Activated CD4-positive, alpha-beta T cell treated with anti-CD3 and anti-CD28 coated beads, Interleukin-10, Interleukin-2, amounts not matched to agents 100 ng/mL and 50 ng/mL, durations not matched to agents 16 hours and 8 hours (primary cell): Measurements from ENCODE around the gene PRTFDC1.
"Not testable (repeated sequence)": the region's sequence is repeated elsewhere in the genome, so short reads cannot be mapped to it uniquely, and the experiment has no call there.

Experiments
- DNase-seq: peaks from one replicate; pipeline ENCODE4 v3.0.0-alpha.2; 2020

The PRTFDC1 gene

DNA sequence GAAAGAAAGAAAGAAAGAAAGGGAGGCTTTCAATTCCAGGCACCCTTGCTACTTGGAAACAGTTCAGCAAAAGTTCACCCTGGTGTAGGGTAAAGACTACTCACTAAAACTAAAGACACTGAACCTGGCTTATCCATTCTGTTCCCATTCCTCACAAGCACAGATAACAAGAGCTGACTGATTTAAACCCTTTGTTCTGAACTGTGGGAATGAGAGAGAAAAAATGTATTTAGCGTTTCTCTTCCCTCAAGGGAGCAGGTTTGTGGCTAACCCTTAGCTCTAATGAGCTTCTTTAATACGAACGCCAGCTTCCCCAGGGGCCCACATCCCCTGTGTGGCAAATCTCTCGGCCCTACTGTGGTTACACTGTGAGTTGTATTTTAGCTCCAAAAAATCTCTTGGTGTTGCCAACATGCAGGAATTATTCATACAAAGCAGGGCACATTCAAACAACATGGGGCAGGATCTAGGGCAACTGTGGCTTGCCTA lies 23.3 kb downstream of the PRTFDC1 start:
- no peak for DNase-seq

DNA sequence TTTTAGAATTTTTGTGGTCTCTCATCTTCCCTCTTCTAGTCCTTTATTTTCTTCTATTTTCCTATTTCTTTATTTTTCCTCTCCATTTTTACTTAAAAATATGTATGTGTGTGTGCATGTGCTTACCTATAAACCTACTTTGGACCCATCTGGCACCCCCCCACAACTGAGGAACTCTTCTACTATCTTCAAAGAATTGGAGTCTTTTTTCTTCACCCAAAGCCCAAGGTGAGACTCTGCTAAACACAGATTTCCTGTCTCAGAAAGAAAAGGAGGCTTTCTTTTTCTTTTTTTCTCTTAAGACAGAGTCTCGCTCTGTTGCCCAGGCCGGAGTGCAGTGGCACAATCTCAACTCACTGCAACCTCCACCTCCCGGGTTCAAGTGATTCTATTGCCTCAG lies 24.2 kb downstream of the PRTFDC1 start:
- no peak for DNase-seq

DNA sequence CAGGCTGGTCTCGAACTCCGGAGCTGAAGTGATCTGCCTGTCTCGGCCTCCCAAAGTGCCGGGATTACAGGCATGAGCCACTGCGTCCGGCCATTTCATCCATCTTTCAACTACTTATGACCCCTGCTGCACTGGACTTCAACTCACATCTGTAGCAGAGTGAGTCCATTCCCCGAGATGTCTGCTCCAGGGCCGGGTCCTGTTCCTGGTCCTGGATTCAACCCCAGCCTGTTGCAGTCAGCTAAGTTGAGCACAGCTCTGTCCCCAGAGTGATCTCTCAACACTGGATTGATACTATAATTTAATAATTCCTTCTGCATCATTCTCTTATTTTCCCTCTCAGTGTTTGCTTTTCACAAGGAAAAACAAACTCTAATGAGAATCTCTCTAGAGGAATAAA lies 25.8 kb downstream of the PRTFDC1 start:
- no peak for DNase-seq

DNA sequence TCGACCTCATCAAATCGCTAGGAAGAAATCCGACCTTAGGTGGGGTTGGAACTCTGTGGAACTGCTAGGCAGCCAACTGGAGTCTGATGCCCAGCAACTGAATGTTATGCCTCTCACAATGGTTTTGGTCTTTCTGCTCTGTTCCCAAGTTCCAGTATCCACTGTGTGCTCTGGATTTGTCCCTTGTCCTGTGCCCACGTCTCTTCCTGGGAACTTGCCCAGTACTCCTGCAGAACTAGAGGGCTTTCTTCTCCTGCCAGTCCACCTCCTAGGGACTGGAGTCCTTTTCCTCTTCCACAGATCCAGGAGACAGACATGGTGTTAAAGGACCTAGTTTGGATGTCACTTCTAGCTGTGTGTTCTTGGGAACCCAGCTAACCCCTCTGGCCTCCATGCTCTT lies 26.6 kb downstream of the PRTFDC1 start:
- DNase-seq: no peak

DNA sequence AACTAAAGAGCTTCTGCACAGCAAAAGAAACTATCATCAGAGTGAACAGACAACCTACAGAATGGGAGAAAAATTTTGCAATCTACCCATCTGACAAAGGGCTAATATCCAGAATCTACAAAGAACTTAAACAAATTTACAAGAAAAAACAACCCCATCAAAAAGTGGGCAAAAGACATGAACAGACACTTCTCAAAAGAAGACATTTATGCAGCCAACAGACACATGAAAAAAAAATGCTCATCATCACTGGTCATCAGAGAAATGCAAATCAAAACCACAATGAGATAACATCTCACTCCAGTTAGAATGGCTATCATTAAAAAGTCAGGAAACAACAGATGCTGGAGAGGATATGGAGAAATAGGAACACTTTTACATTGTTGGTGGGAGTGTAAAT lies 27.9 kb downstream of the PRTFDC1 start:
- not testable (repeated sequence) for DNase-seq

DNA sequence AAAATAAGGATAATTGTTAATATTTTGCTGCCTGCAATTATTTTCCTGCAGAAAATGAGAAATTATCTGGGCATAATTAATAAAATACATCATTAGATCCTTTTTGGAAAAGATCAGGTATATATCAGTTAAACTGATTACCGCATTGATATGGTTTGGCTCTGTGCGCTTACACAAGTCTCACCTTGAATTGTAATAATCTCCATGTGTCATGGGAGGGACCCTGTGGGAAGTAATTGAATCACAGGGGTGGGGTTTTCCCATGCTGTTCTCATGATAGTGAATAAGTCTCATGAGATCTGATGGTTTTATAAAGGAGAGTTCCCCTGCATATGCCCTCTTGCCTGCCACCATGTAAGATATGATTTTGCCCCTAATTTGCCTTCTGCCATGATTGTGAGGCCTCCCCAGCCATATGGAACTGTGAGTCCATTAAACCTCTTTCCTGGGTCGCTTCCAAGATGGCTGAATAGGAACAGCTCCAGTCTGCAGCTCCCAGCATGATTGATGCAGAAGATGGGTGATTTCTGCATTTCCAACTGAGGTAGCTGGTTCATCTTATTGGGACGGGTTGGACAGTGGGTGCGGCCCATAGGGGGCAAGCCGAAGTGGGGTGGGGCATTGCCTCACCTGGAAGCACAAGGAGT lies 30.1 kb downstream of the PRTFDC1 start:
- peak; percentile 8 for DNase-seq

DNA sequence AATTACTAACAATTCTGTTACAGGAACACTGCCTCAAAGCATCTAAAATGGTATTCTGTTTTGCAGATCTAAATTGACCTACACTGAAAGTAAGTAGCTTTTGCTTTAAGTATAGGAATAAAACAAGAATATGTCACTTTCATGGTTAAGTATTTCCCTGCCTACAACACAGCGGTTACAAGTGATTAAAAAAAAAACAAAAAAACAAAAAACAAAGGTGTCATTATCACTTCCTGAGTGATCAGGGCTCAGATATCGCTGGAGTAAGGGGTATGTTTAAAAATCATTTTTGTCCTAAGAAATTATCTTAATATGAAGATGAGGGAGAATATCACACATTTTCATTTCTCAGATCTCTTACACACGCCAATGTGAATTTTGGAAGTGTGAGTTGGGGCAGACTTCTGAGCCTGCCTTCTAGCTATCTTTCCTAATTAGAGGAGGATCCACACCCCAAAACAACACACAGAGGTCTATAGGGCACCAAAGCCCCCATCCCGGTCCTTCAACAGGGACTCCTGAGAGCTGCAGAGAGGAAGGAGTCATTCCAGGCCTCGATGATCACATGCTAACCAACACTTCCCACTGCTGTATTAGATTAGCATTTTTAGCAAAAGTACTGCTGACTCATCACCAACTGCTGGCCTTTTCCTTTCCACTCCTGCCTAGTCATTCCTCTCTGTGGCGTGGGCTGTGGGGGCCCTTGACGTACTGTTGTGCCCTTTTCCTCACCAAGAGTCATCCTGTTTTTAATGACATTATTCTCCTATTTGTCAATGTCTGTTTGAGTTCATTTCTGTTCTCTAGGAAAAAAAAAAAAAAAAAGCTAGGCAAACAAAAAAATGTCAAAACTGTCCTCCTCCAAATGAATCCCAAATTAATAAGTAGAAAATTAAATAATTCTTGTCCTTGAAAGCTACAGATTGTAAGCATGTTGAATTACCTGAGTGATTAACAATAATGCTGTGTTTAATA lies 31.2 kb downstream of the PRTFDC1 start:
- DNase-seq: peak; percentile 91

DNA sequence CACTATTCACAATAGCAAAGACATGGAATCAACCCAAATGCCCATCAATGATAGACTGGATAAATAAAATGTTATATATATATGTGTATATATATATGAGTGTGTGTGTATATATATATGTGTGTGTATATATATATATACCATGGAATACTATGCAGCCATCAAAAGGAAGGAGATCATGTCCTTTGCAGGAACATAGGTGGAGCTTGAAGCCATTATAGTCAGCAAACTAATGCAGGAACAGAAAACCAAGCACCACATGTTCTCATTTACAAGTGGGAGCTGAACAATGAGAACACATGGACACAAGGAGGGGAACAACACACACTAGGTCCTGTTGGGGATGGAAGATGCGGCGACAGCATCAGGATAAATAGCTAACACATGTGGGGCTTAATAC lies 32.2 kb downstream of the PRTFDC1 start:
- not testable (repeated sequence) for DNase-seq

DNA sequence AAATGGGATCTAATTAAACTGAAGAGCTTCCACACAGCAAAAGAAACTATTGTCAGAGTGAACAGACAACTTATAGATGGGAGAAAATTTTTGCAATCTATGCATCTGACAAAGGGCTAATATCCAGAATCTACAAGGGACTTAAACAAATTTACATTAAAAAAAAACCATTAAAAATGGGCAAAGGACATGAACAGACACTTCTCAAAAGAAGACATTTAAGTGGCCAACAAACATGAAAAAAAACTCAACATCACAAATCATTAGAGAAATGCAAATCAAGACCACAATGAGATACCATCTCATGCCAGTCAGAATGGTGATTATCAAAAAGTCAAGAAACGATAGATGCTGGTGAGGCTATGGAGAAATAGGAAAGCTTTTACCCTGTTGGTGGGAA lies 32.8 kb downstream of the PRTFDC1 start:
- DNase-seq: not testable (repeated sequence)

DNA sequence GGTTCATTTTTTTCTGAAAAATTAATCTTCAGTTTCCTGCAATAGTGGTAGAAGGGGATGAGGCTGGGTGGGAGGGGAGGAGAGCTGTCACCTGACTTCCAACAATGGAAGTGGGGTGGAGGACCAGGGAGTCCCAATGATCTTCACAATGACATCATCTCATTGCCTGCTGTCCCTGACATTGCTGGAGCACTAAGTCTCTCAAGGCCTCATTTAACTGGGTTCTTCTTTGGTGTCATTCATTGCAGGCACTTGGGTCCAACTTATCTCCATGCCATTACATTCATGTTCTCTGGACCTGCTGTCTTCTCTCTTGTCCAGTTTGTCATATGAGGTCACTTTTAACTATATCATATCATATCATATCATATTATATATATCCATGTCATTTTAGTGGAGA lies 34.4 kb downstream of the PRTFDC1 start:
- no peak for DNase-seq

DNA sequence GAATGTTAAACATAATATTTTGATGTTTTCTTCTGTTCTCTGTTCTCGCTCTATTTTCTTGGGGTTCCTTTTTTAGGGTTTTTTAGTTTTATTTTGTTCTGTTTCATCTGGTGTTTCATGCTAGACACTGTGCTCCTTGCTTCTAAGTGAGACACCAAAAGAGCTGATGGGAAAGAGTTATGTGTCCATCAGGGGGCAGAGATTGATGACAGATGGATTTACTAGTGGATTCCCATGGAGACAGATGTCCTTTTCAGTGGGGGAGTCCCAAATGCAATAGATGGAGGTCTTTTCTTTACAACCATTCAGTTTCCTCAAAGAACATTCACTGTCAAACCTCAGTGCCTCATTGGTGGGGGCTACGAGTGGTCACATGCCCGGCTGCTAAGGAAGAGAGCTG lies 34.9 kb downstream of the PRTFDC1 start:
- DNase-seq: no peak

DNA sequence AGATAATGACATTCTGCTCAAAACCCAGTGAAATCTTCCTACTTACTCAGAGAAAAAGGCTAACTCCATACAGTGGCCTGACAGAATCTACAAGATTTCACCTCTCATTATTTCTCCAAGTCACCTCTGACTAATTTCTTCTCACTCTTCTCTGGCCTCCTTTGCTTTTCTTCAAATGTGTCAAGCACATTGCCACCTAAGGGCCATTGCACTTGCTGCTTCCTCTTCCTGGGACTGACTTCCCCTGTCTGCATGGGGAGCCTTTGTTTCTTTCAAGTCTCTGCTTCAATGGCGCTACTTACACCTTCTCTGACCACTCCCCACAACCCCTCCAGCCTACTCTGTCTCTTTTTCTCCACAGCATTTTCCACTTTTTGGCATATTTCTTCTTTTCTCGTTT lies 36.0 kb downstream of the PRTFDC1 start:
- DNase-seq: peak; percentile 48

DNA sequence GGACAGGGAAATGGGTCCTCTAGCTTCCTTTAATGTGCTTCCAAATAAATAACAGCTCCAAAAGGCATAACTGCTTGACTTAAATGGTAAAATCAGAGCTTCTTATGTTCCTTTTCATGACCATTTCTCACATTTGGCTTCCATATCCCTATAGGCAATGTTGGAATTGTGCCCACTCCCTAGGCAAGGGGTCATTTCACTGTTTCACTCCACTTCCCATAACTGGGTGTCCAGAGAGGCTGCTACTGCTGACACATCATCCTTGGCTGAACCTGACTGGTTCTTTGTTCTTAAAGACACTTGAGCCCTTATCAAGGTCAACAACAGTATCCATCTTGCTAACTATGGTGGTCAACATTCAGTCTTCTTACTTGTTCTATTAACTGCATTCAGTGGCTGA lies 37.1 kb downstream of the PRTFDC1 start:
- DNase-seq: no peak

DNA sequence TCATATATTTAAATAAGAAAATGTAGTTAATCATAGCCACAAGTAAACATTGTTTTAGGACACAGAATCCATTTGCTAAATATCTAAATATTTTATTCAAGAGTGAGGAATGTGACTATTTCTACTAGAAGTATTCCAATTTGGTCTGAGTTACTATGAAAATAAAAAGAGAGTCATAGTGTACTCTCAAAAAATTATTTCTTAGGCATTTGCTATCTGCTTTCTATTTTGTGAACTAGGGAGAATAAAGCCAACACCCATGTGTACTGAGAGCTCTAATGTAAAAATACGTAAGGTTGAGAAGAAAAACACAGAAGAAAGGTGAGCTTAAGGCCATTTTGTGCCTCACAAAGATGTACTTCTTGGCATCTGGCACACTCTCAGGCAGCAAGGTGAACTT lies 38.3 kb downstream of the PRTFDC1 start:
- no peak for DNase-seq

DNA sequence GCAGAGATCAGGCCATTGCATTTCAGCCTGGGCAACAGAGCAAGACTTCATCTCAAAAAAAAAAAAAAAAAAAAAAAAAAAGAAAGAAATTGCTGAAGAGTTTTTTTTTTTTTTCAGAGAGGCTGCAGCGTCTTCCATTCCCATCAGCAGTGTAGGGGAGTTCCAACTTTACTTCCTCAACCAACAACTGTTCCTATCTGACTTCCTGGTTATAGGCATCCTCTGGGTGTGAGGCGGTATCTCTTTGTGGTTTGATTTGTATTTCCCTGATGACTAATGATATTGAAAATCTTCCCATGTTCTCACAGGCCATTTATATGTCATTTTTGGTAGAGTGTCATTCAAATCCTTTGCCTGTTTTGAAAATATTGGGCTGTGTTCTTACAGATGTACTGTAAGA lies 40.2 kb downstream of the PRTFDC1 start:
- peak; percentile 18 for DNase-seq

DNA sequence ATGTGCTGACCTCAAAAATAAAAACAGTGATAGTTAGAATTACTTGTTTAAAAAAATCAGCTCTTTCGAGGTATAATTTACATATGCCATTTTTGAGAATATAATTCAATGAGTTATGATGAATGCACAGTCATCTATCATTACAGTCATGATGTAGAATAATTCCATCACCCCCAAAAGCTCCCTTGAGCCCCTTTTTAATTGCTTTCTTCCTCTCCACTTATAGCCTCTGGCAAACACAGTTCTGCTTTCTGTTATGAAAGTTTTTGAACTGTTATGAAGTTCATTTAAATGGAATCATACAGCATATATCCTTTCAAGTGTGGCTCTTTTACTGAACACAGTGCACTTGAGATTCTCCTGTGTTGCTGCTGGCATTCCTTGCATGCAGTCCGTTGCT lies 41.4 kb downstream of the PRTFDC1 start:
- DNase-seq: no peak

DNA sequence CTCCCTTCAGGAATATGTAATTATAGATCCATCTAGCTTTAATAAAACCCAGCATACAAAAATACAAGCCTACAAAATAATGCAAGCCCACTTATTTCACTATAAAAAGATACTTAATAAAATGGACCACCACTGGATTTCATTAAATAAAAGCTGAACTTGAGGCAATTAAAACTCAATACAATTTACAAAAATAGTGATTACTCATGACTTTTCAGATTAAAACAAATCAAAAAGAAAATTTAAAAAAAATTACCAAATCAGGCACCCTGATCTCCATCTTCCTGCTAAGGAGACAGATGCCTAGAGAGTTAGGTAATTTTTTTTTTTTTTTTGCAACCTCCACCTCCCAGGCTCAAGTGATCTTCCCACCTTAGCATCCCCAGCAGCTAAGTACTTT lies 41.8 kb downstream of the PRTFDC1 start:
- no peak for DNase-seq

DNA sequence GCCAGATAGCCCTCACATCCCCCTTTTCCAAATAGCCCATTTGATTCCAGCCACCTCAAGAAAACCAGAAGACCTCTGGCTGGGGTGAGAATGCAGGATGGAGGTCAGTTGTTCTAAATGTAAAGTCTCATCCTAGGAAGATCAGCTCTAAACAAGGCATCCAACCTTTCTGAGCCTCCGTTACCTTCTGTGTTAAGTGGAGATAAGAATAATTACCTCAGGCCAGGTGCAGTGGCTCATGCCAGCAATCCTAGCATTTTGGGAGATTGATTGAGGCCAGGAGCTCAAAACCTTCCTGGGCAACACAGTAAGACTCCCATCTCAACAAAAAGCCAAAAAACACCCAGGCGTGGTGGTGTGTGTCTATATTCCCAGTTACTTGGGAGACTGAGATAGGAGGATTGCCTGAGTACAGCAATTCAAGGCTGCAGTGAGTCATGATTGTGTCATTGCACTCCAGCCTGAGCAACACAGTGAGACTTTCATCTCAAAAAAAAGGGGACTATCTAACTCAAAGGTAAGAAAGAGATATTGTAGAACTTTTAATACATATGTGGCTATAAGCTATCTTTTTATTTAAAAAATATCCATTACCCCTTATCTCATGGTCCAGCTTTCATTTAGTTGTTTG lies 43.5 kb downstream of the PRTFDC1 start:
- no peak for DNase-seq

DNA sequence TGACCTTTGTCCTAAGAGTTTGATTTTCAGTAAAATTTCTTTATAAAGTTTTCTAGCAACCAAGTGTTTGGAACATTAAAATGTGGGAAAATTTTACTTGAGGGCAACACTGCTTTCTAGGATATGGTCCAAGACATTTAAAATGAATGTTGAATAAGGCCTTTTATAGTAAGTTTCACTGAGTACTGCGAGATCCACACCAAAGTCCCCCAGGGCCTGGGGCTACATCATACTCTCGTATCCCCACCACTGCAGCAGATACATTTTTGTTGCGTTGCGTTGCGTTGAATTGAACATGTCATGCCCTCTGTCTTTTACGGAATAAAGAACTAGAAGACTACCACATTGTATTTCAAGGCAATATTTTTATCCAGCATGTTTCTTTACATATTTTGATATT lies 44.5 kb downstream of the PRTFDC1 start:
- no peak for DNase-seq

DNA sequence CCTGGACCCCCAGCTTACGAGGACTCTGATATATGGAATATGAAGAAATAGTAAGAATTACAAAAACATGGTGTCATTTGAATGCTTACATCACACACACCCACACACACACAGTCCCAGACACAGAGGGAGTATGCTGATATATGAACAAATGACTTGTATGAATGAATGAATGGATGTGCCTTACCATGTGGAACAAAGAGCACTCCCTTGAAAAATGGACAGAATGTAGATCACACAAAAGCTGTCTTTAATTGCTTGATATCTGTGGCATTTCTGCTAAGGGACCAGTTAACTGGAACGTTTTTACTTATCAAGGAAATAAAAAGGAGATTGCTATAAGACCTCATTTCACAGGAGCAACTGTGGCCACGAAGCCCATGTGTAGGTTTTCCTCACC lies 46.0 kb downstream of the PRTFDC1 start:
- DNase-seq: no peak

DNA sequence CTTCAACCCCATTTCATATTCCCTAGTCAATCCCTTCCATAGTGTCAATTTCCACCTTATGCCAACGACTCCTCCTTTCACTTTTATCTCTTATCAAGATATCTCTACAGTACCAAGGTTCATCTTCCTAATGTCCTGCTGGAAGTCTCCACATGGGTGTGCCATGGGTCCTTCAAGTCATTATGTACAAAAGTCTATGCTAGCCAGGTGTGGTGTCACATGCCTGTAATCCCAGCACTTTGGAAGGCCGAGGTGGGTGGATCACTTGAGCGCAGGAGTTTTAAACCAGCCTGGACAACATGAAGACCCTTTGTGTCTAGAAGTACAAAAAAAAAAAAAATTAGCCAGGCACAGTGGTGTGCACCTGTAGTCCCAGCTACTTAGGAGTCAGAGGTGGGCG lies 47.6 kb downstream of the PRTFDC1 start:
- DNase-seq: no peak

DNA sequence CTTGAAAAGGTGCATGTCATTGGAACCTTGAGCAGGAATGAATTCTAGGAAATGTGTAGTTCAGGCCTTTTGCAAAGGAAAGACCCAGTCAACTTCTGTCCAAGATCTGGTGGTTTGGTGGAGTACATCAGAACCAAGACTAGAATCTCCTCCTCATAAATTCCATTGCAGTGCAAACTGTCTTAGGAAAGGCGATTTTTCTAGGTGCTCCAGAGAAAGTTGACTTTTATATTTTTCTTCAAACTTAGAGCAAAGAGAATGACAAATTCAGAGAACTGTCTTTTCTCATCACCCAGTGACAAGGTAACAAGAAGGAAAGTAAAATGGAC lies 50.0 kb downstream of the PRTFDC1 start:
- DNase-seq: no peak

DNA sequence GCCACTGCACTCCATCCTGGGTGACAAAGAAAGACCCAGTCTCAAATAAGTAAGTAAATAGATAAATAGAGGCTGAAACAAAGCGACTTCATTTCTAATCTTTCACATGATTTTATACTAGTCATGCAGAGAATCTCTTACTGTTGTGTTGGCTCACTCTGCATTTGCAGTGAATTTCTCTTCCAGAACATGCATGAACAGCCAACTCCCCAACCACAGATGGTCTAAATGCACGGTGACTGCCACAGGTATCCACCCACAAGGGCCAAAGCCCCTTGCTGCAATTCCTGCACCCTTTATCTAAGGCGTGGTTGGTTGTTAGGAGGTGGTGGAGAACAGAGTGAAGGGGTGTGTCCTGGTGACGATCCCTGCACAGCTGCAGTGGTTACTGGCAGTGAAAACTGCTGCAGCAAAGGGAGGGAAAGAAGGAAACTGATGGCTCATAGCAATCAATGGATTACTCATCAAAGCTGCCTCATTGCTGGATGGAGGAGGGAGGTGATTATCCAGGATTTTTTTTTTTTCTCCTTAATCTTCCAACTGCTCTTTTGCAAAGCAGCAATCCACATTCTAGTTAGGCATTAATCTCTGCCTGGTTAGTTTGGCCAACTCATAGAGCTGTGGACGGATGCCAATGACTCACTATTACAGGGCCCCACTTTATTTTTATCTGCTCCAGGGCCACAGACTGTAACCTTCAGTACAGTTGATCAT lies 50.6 kb downstream of the PRTFDC1 start:
- peak; percentile 57 for DNase-seq
